CD14-positive monocyte (primary cell): Measurements from ENCODE around the gene COL24A1. TPM values are rescaled to one million over a fixed set of nuclear protein-coding genes. Genes with fewer than 3 reads are reported as not detected.

Source experiments
- DNase-seq, 3 donors: peaks; one replicate each; pipeline ENCODE4 v3.0.0-alpha.2; 2011 to 2022
- H2AFZ ChIP-seq: 2 replicates; pipeline ENCODE4 v1.6.0; 2012; ENCODE audit warnings: mild to moderate bottlenecking, low read depth, low read length, inconsistent platforms; ENCODE audit not compliant: insufficient read depth, poor library complexity, severe bottlenecking
- H3K27ac ChIP-seq, 2 donors: 1 replicate in 1 of 2; 2 replicates in 1 of 2; pipeline ENCODE4 v1.5.1; 2012 to 2013; ENCODE audit warnings: low read length in 2 of 2, control low read depth in 1 of 2, inconsistent platforms in 1 of 2, low read depth in 1 of 2, mild to moderate bottlenecking in 1 of 2
- H3K27me3 ChIP-seq, 2 donors: one replicate each; pipeline versions ENCODE4 v1.6.0 to v1.6.1; 2011 to 2013; ENCODE audit warnings: low read length in 2 of 2; ENCODE audit not compliant: control insufficient read depth in 2 of 2, insufficient read depth in 2 of 2
- H3K36me3 ChIP-seq, 2 donors: replicated peaks in 1 of 2; 1 replicate in 1 of 2; 2 replicates in 1 of 2; pipeline versions ENCODE4 v1.5.1 to v1.6.1; 2012 to 2013; ENCODE audit warnings: low read length in 2 of 2, control low read depth in 1 of 2, inconsistent platforms in 1 of 2, mild to moderate bottlenecking in 1 of 2; ENCODE audit not compliant: insufficient read depth in 2 of 2, control insufficient read depth in 1 of 2
- H3K4me1 ChIP-seq, 2 donors: 1 replicate in 1 of 2; 2 replicates in 1 of 2; pipeline versions ENCODE4 v1.5.1 to v1.6.1; 2012 to 2013; ENCODE audit warnings: low read length in 2 of 2, control low read depth in 1 of 2, inconsistent platforms in 1 of 2, mild to moderate bottlenecking in 1 of 2, moderate library complexity in 1 of 2; ENCODE audit not compliant: insufficient read depth in 2 of 2, control insufficient read depth in 1 of 2
- H3K4me2 ChIP-seq: replicated peaks from 2 replicates; pipeline ENCODE3; 2012; ENCODE audit warnings: low read length, moderate library complexity, mild to moderate bottlenecking; ENCODE audit not compliant: poor library complexity, severe bottlenecking; ENCODE audit errors: extremely low read depth
- H3K4me3 ChIP-seq, 3 experiments: fragments of 200-600 bp in 1 of 3; sonication (generic) in 1 of 3; replicated peaks in 1 of 3; 1 replicate in 2 of 3; 2 replicates in 1 of 3; pipeline ENCODE4 v1.5.1; 2011 to 2013; ENCODE audit warnings: low read length in 3 of 3, mild to moderate bottlenecking in 3 of 3, control low read depth in 2 of 3, low read depth in 2 of 3, inconsistent platforms in 1 of 3, moderate library complexity in 1 of 3
- H3K79me2 ChIP-seq: 2 replicates; pipeline ENCODE4 v1.6.0; 2012; ENCODE audit warnings: mild to moderate bottlenecking, control low read depth, inconsistent platforms, low read length, moderate library complexity; ENCODE audit not compliant: insufficient read depth
- H3K9ac ChIP-seq: 2 replicates; pipeline ENCODE4 v1.6.0; 2017; ENCODE audit warnings: low read length, mild to moderate bottlenecking; ENCODE audit not compliant: insufficient read depth, poor library complexity, severe bottlenecking
- H3K9me3 ChIP-seq, 2 donors: replicated peaks in 1 of 2; 1 replicate in 1 of 2; 2 replicates in 1 of 2; pipeline versions ENCODE4 v1.5.1 to v1.6.1; 2012 to 2013; ENCODE audit warnings: low read length in 2 of 2, control low read depth in 1 of 2; ENCODE audit not compliant: control insufficient read depth in 1 of 2, insufficient read depth in 1 of 2
- H4K20me1 ChIP-seq: 2 replicates; pipeline ENCODE4 v1.6.0; 2012; ENCODE audit warnings: mild to moderate bottlenecking, low read length, control low read depth, moderate library complexity; ENCODE audit not compliant: insufficient read depth
- H3K27ac Mint-ChIP-seq, 7 donors: one replicate each; pipeline ENCODE4 v1.8.0; 2020; ENCODE audit warnings: mild to moderate bottlenecking in 7 of 7, mixed read lengths in 7 of 7, moderate library complexity in 6 of 7, inconsistent platforms in 2 of 7
- H3K27me3 Mint-ChIP-seq, 3 donors: one replicate each; pipeline ENCODE4 v1.8.0; 2021 to 2022; ENCODE audit warnings: low read depth in 3 of 3, mild to moderate bottlenecking in 3 of 3, mixed read lengths in 3 of 3, moderate library complexity in 3 of 3, inconsistent platforms in 1 of 3
- H3K36me3 Mint-ChIP-seq, 2 donors: one replicate each; pipeline ENCODE4 v1.8.0; 2020; ENCODE audit warnings: mixed read lengths in 2 of 2, inconsistent platforms in 1 of 2, mild to moderate bottlenecking in 1 of 2
- H3K4me1 Mint-ChIP-seq: one replicate; pipeline ENCODE4 v1.8.0; 2020; ENCODE audit warnings: mild to moderate bottlenecking, mixed read lengths
- H3K4me3 Mint-ChIP-seq, 2 donors: one replicate each; pipeline ENCODE4 v1.8.0; 2020; ENCODE audit warnings: mild to moderate bottlenecking in 2 of 2, mixed read lengths in 2 of 2, moderate library complexity in 1 of 2
- H3K9me3 Mint-ChIP-seq, 7 donors: one replicate each; pipeline ENCODE4 v1.8.0; 2020 to 2022; ENCODE audit warnings: mixed read lengths in 7 of 7, mild to moderate bottlenecking in 6 of 7, moderate library complexity in 6 of 7, inconsistent platforms in 2 of 7
- CTCF ChIP-seq: fragments of 200-600 bp; IDR thresholded peaks from one replicate; pipeline ENCODE4 v1.8.0; 2022; ENCODE audit warnings: antibody characterized with exemption, mild to moderate bottlenecking
- WGBS: methylation state at CpG from one replicate; pipeline ENCODE4 v1.1.5; 2013; ENCODE audit warnings: missing lambda C conversion rate; ENCODE audit not compliant: insufficient coverage; 5-methylcytosine and 5-hydroxymethylcytosine counted together
- intact Hi-C, 2 donors: fragments of 100-400 bp; cut with micrococcal nuclease; formaldehyde crosslinking; loops; one replicate each; pipeline versions ENCODE4 v1.15.0 to v1.15.1; 2023
- polyA plus RNA-seq, 3 donors: library from polyadenylated mRNA; depleted of rRNA in 1 of 3; unstranded in 2 of 3; stranded (reverse) in 1 of 3; fragments of 300-500 nt in 2 of 3; fragments of >200 nt in 1 of 3; fragmentation: Illumina TruSeq in 2 of 3; gene quantifications; 1 replicate in 2 of 3; 2 replicates in 1 of 3; pipeline ENCODE4 v1.2.3, GENCODE V29; 2012 to 2021

The COL24A1 gene
- polyA plus RNA-seq, 3 donors = 0.05 to 0.13 TPM; not detected in 1

- no CpG with 5 or more reads among the region's 2 CpGs for WGBS
- TF ChIP-seq CTCF = no peak
- Histone ChIP-seq H2AFZ (no peak overlapping the region), H3K4me3 (no peak overlapping the region), H3K79me2 (no peaks in the 10 kb centered on the region), H3K27me3 (no peaks in the 10 kb centered on the region), H3K4me1 (no peaks in the 10 kb centered on the region), H3K4me2 (no peak overlapping the region), H3K9me3 (no peaks in the 10 kb centered on the region), H3K27ac (no peak overlapping the region), H3K36me3 (no peaks in the 10 kb centered on the region), H3K9ac (no peak overlapping the region), H4K20me1 (no peaks in the 10 kb centered on the region)
- no peak for DNase-seq
- H3K27me3 Mint-ChIP-seq = no peaks in the 10 kb centered on the region
- no peaks in the 10 kb centered on the region for H3K9me3 Mint-ChIP-seq
- H3K4me1 Mint-ChIP-seq = no peaks in the 10 kb centered on the region
- intact Hi-C loops = no loop called here
- no peaks in the 10 kb centered on the region for H3K36me3 Mint-ChIP-seq
- no peak overlapping the region for H3K4me3 Mint-ChIP-seq
- no peak overlapping the region for H3K27ac Mint-ChIP-seq
These were observed 221.3 kb downstream of the COL24A1 start for GRCh38 chr1:85935234-85935633.

DNA sequence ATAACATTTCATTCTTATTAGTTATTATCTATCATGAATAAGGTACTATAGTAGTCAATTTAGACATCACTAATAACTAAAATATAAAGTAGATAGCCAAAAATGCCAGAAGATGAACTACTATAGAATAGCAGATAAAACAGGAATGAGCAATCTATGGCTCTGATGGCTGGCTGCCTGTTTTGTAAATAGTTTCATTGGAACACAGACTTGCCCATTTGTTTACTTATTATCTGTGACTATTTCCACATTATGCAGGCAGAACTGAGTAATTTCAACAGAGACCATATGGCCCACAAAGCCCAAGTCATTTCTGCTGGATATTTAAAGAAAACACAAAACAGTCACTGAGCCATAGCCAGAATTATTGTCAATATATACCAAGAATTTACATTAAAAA, 222.1 kb downstream of the COL24A1 start:
- no peaks in the 10 kb centered on the region for H3K36me3 Mint-ChIP-seq
- H3K4me1 ChIP-seq = no peaks in the 10 kb centered on the region

More for the DNA sequence above, 222.1 kb downstream of the COL24A1 start:
- Mint-ChIP-seq H3K27me3 (no peaks in the 10 kb centered on the region), H3K4me3 (no peak overlapping the region), H3K27ac (no peak overlapping the region), H3K9me3 (peaks cover 0 to 2% (median 0%) of the 10 kb centered on the region in 7 donors), H3K4me1 (no peaks in the 10 kb centered on the region)
- Histone ChIP-seq H3K36me3 (no peaks in the 10 kb centered on the region), H3K27me3 (no peaks in the 10 kb centered on the region), H3K9ac (no peak overlapping the region), H3K79me2 (no peaks in the 10 kb centered on the region), H4K20me1 (no peaks in the 10 kb centered on the region), H3K4me3 (no peak overlapping the region), H2AFZ (no peak overlapping the region), H3K27ac (no peak overlapping the region), H3K4me2 (no peak overlapping the region), H3K9me3 (no peaks in the 10 kb centered on the region)
- TF ChIP-seq CTCF = no peak
- intact Hi-C loops = no loop called here
- DNase-seq = no peak
